ENCODE results near the gene SORL1.
"Not testable (repeated sequence)": the region's sequence is repeated elsewhere in the genome, so short reads cannot be mapped to it uniquely, and the experiment has no call there.

SORL1 gene

DNA sequence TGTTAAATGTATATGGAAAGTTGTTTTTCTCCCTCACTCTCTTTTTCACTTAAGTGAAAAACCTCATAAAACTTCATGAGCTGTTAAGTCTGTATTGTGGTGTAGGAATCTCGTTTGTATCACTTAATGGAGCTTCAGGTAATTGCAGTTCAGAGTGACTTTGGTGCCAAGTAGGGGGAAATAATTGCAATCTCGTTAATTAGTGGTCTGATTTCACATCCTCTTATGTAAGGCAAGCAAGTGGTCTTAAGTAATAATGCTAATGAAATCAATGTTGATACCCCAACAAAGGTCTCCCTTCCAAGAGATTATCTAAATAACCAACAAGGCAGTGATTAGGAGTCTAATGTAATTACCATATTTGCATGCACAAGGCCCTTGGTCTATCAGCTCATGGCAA is 174.9 kb downstream of the SORL1 start:
- no peak for DNase-seq (ENCODE audit: low read depth in 2 of 2)

- no peak for DNase-seq (ENCODE audit: low read depth in 2 of 2)
Measured at GRCh38 chr11:121630041-121630440, 177.9 kb downstream of the SORL1 start.

GRCh38 chr11:121631456-121631855 is 179.3 kb downstream of the SORL1 start:
- no peak for DNase-seq (ENCODE audit: low read depth in 2 of 2)

- DNase-seq (ENCODE audit: low read depth in 2 of 2): no peak
Measured at GRCh38 chr11:121634273-121634672, 182.2 kb downstream of the SORL1 start.

DNA sequence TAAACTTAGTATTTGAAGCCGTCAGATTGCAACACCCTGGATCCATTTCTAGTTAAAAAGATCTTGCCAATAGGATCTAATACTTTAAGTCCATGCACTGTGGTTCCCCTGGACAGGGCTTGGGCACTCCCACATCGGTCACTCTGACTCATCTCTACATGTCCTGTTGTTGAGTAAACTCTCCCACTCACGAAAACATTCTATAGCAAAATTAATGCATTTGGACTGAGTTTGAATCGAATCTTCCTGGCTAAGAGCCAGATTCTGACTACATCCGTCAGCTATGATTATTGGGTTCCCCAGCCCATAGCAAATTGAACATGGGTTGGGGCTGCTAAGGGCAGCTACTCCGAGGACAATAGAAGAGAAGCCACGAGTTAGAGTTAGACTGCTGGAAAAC is 182.8 kb downstream of the SORL1 start:
- DNase-seq (ENCODE audit: low read depth in 2 of 2): no peak

DNA sequence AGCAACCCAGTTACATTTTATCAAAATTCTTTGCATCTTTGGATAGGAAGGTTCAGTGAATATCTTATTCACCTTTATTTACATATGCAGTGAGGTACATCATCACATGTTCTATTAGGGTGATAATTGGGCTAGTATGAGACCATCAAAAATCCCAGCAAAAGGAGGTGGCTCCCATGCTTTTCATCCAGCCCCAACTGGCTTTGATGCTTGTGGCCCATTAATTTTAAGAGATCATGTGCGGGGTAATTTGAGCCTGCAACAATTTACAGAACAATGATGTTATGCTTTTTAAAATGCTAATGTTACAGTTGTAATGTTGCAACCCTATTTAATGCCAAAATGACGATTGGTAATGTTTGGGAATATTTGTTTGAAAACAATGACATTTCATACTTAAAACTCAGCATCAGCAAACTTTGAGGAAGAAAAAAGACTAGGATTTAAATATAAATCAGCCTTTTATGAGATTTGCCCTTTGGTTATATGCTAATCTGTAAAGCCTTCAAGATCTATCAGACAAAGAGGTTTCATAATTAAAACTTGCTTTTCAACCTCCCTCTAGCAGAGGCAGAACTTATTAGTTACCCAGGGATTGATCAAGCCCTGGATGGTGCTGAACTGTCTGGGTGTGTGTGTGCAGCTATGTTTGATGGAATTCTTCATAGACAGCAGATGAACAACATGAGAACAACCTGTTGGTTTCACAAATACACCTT is 184.1 kb downstream of the SORL1 start:
- no peak for DNase-seq (ENCODE audit: low read depth in 2 of 2)

GRCh38 chr11:121636800-121637176 is 184.7 kb downstream of the SORL1 start:
- no peak for DNase-seq (ENCODE audit: low read depth in 2 of 2)

GRCh38 chr11:121637587-121637986 is 185.5 kb downstream of the SORL1 start:
- DNase-seq (ENCODE audit: low read depth in 2 of 2): not testable (repeated sequence)

DNA sequence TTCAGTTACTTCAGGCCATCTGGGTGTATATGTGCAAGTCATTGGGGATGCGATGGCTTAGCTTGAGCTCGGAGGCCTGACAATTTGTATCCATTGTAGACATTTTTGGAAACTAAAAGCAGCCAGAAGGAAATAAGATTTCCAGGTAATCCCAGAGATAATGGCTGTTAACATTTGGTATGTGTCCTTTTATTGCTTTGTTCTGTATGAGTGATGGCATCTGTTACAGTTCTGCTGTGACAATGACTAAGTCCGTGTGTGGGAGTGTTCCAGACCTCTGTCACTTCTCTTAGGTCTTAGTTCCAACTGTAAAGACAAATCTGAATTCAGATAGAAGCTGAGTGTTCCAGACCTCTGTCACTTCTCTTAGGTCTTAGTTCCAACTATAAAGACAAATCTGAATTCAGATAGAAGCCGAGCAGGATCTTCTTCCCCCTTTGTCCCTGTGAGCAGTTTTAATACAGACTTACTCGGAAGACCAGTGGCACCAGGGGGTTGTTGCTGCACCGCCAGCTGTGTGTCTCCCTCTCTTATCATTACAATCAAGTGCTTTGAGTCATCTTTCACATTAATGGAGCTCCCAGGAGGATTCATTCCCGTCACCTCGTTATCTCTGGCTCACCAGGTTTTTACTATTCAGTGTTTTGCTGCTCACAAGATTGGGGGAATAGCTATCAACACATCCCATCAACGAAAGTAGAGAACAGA is 191.5 kb downstream of the SORL1 start:
- no peak for DNase-seq (ENCODE audit: low read depth in 2 of 2)

- no peak for DNase-seq (ENCODE audit: low read depth in 2 of 2)
Measured at GRCh38 chr11:121644187-121644512, 192.0 kb downstream of the SORL1 start.

DNA sequence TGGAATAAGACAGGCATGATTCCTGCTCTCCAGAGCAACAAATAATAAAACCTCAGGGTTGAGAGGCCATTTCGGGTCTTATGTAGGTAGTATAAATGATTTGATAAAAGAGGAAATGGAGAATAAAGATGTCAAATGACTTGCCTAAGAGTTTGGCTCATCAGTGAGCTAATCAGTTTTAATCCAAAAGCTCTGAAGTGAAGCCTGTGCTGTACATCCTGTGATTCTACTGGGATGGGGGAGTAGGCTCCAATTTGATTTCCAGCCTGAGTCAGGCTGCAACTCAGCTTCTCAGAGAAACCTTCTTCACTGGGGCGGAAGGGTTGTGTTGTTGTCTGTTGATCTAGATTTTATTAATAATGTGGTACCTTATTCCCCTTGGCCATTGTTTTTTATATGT is 192.9 kb downstream of the SORL1 start:
- no peak for DNase-seq (ENCODE audit: low read depth in 2 of 2)

DNA sequence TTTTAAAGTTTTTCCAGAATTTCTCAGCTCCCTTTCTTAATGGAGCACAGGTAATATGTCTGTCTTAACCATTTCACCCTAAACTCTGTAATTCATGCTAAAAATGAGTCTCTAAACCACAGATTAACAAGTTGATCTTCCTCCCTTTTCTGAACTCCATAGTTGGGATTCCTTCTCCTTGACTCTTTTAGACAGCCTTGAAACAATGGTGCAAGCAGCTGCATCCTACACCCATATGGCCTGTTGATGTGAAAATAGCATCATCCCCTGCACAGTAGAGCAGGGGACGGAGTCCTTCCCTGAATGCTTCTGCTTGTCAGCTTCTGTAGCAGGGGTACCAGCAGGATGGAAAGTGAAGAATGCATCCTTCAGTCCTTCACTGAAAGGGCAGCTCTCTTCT is 193.5 kb downstream of the SORL1 start:
- DNase-seq (ENCODE audit: low read depth in 2 of 2): no peak

DNA sequence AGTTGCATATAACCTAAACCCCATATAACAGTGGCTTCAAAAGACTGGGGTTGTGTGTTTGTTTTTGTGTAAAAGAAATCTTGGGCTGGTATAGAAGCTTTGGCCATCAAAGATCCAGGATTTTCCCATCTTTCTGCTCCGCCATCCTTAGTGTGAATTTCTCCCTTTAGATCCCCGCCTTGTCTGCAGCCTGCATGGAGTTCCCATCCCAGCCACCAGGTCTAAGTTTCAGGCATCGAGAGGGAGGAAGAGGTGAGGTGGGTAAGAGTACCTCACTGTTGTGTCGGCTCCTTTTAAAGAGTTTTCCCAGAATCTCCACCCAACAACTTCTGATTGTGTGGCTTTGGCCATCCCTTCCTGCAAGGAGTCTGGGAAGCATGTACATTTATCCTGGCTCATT is 196.2 kb downstream of the SORL1 start:
- no peak for DNase-seq (ENCODE audit: low read depth in 2 of 2)

DNA sequence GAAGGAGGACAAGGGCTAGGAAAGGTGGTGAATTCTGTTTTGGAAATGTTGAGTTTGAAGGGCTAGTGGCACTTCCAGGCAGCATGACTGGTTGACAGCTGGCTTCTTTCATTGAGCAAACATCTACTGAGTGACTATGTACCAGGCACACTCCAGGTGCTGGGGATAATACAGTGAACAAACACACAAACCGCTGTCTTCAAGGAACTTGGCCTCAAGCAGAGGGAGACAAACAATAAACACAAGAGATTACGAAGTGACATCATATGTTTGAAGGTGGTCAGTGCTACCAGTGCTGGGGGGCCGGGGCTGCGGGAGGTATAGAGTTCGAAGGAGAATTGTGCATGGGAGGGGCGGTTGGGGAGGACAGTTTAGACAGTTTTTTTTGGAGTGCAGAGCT is 197.7 kb downstream of the SORL1 start:
- no peak for DNase-seq (ENCODE audit: low read depth in 2 of 2)

GRCh38 chr11:121650351-121651256 is 198.5 kb downstream of the SORL1 start:
- no peak for DNase-seq (ENCODE audit: low read depth in 2 of 2)

GRCh38 chr11:121651257-121651605 is 199.1 kb downstream of the SORL1 start:
- no peak for DNase-seq (ENCODE audit: low read depth in 2 of 2)

DNA sequence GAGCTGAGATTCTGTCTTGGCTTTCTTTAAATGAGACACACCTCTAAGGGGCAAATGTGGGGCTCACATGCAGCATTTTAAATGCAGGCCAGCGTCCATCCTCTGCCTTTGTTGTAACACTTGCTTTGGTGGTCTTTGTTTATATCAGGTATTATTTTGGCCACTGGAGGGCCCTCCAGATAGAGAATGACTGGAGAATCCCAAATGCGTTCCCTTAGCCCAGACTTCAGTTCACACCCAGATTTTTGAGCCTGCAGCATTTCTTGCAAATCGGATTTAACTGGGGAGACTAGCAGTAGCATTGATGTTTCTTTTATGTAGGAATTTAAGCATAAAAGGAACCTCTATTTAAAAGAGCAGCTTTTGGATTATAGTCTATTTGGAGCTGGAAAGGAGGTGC is 200.9 kb downstream of the SORL1 start:
- DNase-seq (ENCODE audit: low read depth in 2 of 2): no peak

GRCh38 chr11:121654259-121654842 is 202.2 kb downstream of the SORL1 start:
- no peak for DNase-seq (ENCODE audit: low read depth in 2 of 2)

DNA sequence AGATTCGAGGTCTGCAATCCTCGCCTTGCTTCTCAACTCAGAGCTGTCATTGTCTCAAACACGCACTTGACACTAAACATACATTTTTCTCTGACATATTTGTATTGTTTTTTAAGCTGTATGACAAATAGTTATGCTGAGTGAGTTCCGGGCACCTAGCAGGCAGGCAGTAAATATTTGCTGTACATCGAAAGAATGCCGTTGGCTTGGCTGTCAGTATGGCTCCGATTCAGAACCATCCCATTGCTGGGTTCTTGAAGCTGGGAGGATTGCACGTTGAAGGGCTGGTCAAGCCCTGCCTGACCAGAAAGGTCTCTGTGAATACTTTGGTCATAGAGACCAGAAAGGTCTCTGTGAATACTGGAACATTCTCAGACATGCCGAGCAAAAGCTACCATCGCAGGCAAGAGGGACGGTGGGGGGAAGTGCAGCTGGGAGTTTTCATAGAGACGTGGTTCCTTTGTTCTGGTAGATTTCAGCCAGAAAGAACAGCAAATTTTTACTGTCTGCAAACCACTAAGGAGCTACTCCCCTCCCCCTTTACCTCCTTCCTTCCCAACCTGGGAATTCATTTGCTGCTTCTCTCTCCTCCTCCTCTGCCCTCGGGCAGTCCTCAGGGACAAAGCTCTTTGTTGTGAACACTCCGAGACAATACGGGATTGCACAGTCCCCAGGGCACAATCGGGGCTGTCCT is 202.9 kb downstream of the SORL1 start:
- DNase-seq (ENCODE audit: low read depth in 2 of 2): no peak

- peak; percentile 46 to 53 for DNase-seq (ENCODE audit: low read depth in 2 of 2)
Measured at GRCh38 chr11:121655537-121656327, 203.6 kb downstream of the SORL1 start.

Measured in stimulated activated CD8-positive, alpha-beta memory T cell treated with anti-CD3 and anti-CD28 coated beads, Interleukin-15, amount 100 ng/mL, for 48 hours (primary cell).